GM12892 (cell line): ENCODE results near the gene WDFY4.

Experiments
- POLR2A ChIP-seq: IDR thresholded peaks from 2 replicates; pipeline ENCODE4 v1.6.1; 2011; ENCODE audit warnings: low read depth, low read length, control low read depth
- POLR2AphosphoS5 ChIP-seq: IDR thresholded peaks from 2 replicates; pipeline ENCODE4 v1.6.1; 2011; ENCODE audit warnings: low read depth, low read length, control low read depth
- TAF1 ChIP-seq: IDR thresholded peaks from 2 replicates; pipeline ENCODE4 v1.6.1; 2011; ENCODE audit warnings: low read depth, mild to moderate bottlenecking, control low read depth, low read length, borderline replicate concordance

GRCh38 chr10:48690791-48691660 lies 6.4 kb downstream of the WDFY4 start:
- no peak for TF ChIP-seq TAF1
- no peak for TF ChIP-seq POLR2AphosphoS5
- TF ChIP-seq POLR2A, result no peak
